WERI-Rb-1 (cell line): Measurements from ENCODE around the gene PRR9.
A peak's percentile ranks its signal among the peaks of the same experiment; 100 is the strongest.

Experiments used
- DNase-seq: peaks from one replicate; pipeline ENCODE4 v3.0.0-alpha.2; 2020
- H3K27ac ChIP-seq: fragments of 250-450 bp; sonication (Bioruptor Pico); 2 replicates; pipeline ENCODE4 v1.5.1; 2020; ENCODE audit warnings: mild to moderate bottlenecking, moderate library complexity
- H3K27me3 ChIP-seq: fragments of 250-450 bp; sonication (Bioruptor Pico); 2 replicates; pipeline ENCODE4 v1.5.1; 2021; ENCODE audit warnings: mild to moderate bottlenecking, low read depth, moderate library complexity; ENCODE audit not compliant: insufficient read depth, severe bottlenecking
- H3K36me3 ChIP-seq: fragments of 250-450 bp; sonication (Bioruptor Pico); 2 replicates; pipeline ENCODE4 v1.5.1; 2020; ENCODE audit warnings: mild to moderate bottlenecking, moderate library complexity
- H3K4me3 ChIP-seq: 2 replicates; pipeline ENCODE4 v1.5.1; 2011; ENCODE audit warnings: low read depth, mild to moderate bottlenecking, control low read depth, low read length
- H3K9me3 ChIP-seq: fragments of 250-450 bp; sonication (Bioruptor Pico); 2 replicates; pipeline ENCODE4 v1.5.1; 2021; ENCODE audit warnings: mild to moderate bottlenecking, moderate library complexity; ENCODE audit not compliant: severe bottlenecking
- CTCF ChIP-seq: IDR thresholded peaks from 2 replicates; pipeline ENCODE4 v1.5.1; 2011; ENCODE audit warnings: low read depth, mild to moderate bottlenecking, control low read depth, inconsistent platforms, low read length

The PRR9 gene

GRCh38 chr1:153231363-153231762 is 14.0 kb downstream of the PRR9 start:
- peak; percentile 72 for DNase-seq
- no peak for TF ChIP-seq CTCF
- Histone ChIP-seq H3K27ac (no peak overlapping the region), H3K27me3 (no peaks in the 10 kb centered on the region), H3K9me3 (no peaks in the 10 kb centered on the region), H3K36me3 (no peaks in the 10 kb centered on the region), H3K4me3 (no peak overlapping the region)

GRCh38 chr1:153231785-153232184 is 14.4 kb downstream of the PRR9 start:
- no peak for DNase-seq
- H3K27me3 ChIP-seq = no peaks in the 10 kb centered on the region
- H3K4me3 ChIP-seq = no peak overlapping the region
- no peak for TF ChIP-seq CTCF
- no peak overlapping the region for H3K27ac ChIP-seq
- no peaks in the 10 kb centered on the region for H3K36me3 ChIP-seq
- H3K9me3 ChIP-seq = no peaks in the 10 kb centered on the region

- no peak for TF ChIP-seq CTCF
- DNase-seq = no peak
- Histone ChIP-seq H3K36me3 (no peaks in the 10 kb centered on the region), H3K27me3 (no peaks in the 10 kb centered on the region), H3K9me3 (no peaks in the 10 kb centered on the region), H3K4me3 (no peak overlapping the region), H3K27ac (no peak overlapping the region)
These were observed 15.2 kb downstream of the PRR9 start for GRCh38 chr1:153232553-153232952.

GRCh38 chr1:153233448-153233847 is 16.1 kb downstream of the PRR9 start:
- no peak for DNase-seq
- Histone ChIP-seq H3K27me3 (no peaks in the 10 kb centered on the region), H3K4me3 (no peak overlapping the region), H3K36me3 (no peaks in the 10 kb centered on the region), H3K27ac (no peak overlapping the region), H3K9me3 (no peaks in the 10 kb centered on the region)
- TF ChIP-seq CTCF = no peak

GRCh38 chr1:153238527-153238926 is 21.1 kb downstream of the PRR9 start:
- no peaks in the 10 kb centered on the region for H3K27me3 ChIP-seq
- DNase-seq = peak; percentile 77
- H3K9me3 ChIP-seq = peaks cover 2% of the 10 kb centered on the region
- no peaks in the 10 kb centered on the region for H3K36me3 ChIP-seq
- no peak overlapping the region for H3K4me3 ChIP-seq
- no peak overlapping the region for H3K27ac ChIP-seq
- peak; percentile 97 for TF ChIP-seq CTCF

GRCh38 chr1:153242160-153242559 is 24.8 kb downstream of the PRR9 start:
- H3K27me3 ChIP-seq = no peaks in the 10 kb centered on the region
- H3K9me3 ChIP-seq = peaks cover 2% of the 10 kb centered on the region
- H3K27ac ChIP-seq = no peak overlapping the region
- no peak for DNase-seq
- TF ChIP-seq CTCF = no peak
- no peak overlapping the region for H3K4me3 ChIP-seq
- H3K36me3 ChIP-seq = no peaks in the 10 kb centered on the region
